Adrenal gland (tissue), 12 donors: ENCODE data around the gene DDX47. TPM values are rescaled to one million over a fixed set of nuclear protein-coding genes. Genes with fewer than 3 reads are reported as not detected.
"Not testable (repeated sequence)": the region's sequence is repeated elsewhere in the genome, so short reads cannot be mapped to it uniquely, and the experiment has no call there.

Experiments
- DNase-seq, 7 donors: peaks; one replicate each; pipeline ENCODE4 v3.0.0-alpha.2; 2019 to 2020
- H3K27ac ChIP-seq, 5 donors: fragments of 200-600 bp; sonication (generic) in 4 of 5; 1 replicate in 3 of 5; 2 replicates in 2 of 5; pipeline versions ENCODE4 v1.5.1 to v1.8.0; 2016 to 2020; ENCODE audit warnings: mild to moderate bottlenecking in 1 of 5
- H3K27me3 ChIP-seq: fragments of 200-600 bp; 2 replicates; pipeline ENCODE4 v1.8.0; 2021
- H3K36me3 ChIP-seq, 2 donors: fragments of 200-600 bp; replicated peaks in 1 of 2; 1 replicate in 1 of 2; 2 replicates in 1 of 2; pipeline versions ENCODE4 v1.5.1 to v1.8.0; 2018 to 2022
- H3K4me1 ChIP-seq, 2 donors: fragments of 200-600 bp; replicated peaks in 1 of 2; 1 replicate in 1 of 2; 2 replicates in 1 of 2; pipeline versions ENCODE4 v1.5.1 to v1.8.0; 2018 to 2021
- H3K4me3 ChIP-seq, 4 donors: fragments of 200-600 bp; sonication (generic) in 3 of 4; one replicate each; pipeline ENCODE4 v1.5.1; 2016 to 2018
- H3K9me3 ChIP-seq, 3 donors: fragments of 200-600 bp; sonication (generic) in 1 of 3; replicated peaks in 1 of 3; 1 replicate in 2 of 3; 2 replicates in 1 of 3; pipeline versions ENCODE4 v1.5.1 to v1.8.0; 2016 to 2021
- POLR2A ChIP-seq, 2 donors: fragments of 450-650 bp; IDR thresholded peaks; one replicate each; pipeline ENCODE4 v1.6.1; 2017; ENCODE audit warnings: antibody characterized with exemption in 2 of 2, mild to moderate bottlenecking in 2 of 2, moderate library complexity in 1 of 2
- WGBS, 4 donors: extraction: QIAGEN DNeasy Blood & Tissue Kit in 2 of 4; methylation state at CpG; one replicate each; pipeline versions ENCODE4 v1.1.5 to v1.1.7; 2013 to 2017; 5-methylcytosine and 5-hydroxymethylcytosine counted together
- intact Hi-C, 2 donors: fragments of 100-400 bp; cut with DNase I; formaldehyde crosslinking; loops; one replicate each; pipeline versions ENCODE4 v1.14.1 to v1.15.0; 2022 to 2023
- polyA plus RNA-seq, 3 donors: library from polyadenylated mRNA; stranded (reverse); fragments of 200-250 nt in 2 of 3; fragments of 350-450 nt in 1 of 3; fragmentation: Illumina TruSeq in 1 of 3; extraction: RNeasy Lipid Tissue Mini Kit (QIAGEN cat#74804) in 1 of 3; gene quantifications; one replicate each; pipeline ENCODE4 v1.2.3, GENCODE V29; 2013 to 2014
- total RNA-seq, 9 donors: library from RNA; depleted of rRNA in 4 of 9; stranded (reverse); fragments of >200 nt in 4 of 9; fragments of 120-200 nt in 1 of 9; fragmentation: NEBNext Ultra II Directional in 1 of 9; extraction: Animal tissue kit (Norgen Biotek cat#: 25700) in 1 of 9; gene quantifications; one replicate each; pipeline versions ENCODE4 v1.1.0 to v1.2.4, GENCODE V29; 2013 to 2023
- TF ChIP-seq, protein P1 (sequence below), 6 experiments: fragments of 450-650 bp in 4 of 6; fragments of 200-600 bp in 2 of 6; sonication (generic) in 1 of 6; IDR thresholded peaks; 1 replicate in 5 of 6; 2 replicates in 1 of 6; pipeline versions ENCODE4 v1.5.1 to v1.8.0; 2016 to 2021; ENCODE audit warnings: antibody characterized with exemption in 6 of 6, mild to moderate bottlenecking in 2 of 6, moderate library complexity in 1 of 6
- donor health status: healthy with polysubstance abuse.
- donor health status: Bipolar disorder and iron deficiency.
- donor health status: DM: yes; HTN: yes; CAD: no.
- donor health status: DM: no; HTN: no; CAD: no.
- donor health status: DM: no; HTN: no; CAD: no.
- donor health status: DM: yes; HTN: yes; CAD: no.

DDX47 gene
- total and polyA plus RNA-seq, 12 donors = 28.8 to 77.3 (median 44.7) TPM

DNA sequence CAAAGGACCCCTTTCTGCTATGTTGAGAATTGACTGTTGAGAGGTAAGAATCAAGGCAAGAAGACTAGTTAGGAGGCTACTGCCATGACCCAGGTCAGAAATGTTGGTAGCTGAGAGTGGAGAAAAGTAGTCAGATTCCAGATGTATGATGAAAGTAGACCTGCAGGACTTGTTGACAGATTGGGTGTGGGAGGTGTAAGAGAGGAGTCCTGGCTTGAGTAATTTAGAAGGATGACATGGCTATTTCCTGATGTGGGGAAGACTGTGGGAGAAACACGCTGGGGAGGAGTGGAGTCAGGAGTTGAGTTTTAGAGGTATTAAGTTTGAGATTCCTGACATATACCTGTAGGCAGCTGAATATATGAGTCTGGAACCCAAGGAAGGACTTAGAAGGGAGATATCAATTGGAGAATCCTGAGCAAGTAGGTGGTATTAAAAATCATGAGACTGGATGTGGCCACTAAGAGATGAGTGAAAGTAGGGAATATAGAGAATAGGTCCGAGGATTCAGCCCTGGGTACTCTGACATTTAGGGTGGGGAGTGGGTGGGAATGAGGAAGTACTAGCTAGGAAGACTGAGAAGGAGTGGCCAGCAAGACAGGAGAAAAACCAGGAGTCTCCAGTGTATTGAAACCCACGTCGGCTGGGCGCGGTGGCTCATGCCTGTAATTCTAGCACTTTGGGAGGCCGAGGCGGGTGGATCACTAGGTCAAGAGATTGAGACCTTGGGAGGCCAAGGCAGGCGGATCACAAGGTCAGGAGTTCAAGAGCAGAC, 12.6 kb upstream of the DDX47 start:
- intact Hi-C loops = no loop called here
- no peak overlapping the region for H3K27ac ChIP-seq
- WGBS, 4 donors = 79 to 82% (median 80%) methylated on average over 9 of the region's 9 CpGs
- H3K27me3 ChIP-seq = no peaks in the 10 kb centered on the region
- no peak for DNase-seq
- H3K4me3 ChIP-seq = no peak overlapping the region
- H3K4me1 ChIP-seq = peaks cover 0 to 9% of the 10 kb centered on the region in 2 donors
- no peaks in the 10 kb centered on the region for H3K36me3 ChIP-seq
- no peaks in the 10 kb centered on the region for H3K9me3 ChIP-seq
- TF ChIP-seq POLR2A (IDR thresholded peaks at IDR 0.05) = no peak
- TF ChIP-seq, protein P1, sequence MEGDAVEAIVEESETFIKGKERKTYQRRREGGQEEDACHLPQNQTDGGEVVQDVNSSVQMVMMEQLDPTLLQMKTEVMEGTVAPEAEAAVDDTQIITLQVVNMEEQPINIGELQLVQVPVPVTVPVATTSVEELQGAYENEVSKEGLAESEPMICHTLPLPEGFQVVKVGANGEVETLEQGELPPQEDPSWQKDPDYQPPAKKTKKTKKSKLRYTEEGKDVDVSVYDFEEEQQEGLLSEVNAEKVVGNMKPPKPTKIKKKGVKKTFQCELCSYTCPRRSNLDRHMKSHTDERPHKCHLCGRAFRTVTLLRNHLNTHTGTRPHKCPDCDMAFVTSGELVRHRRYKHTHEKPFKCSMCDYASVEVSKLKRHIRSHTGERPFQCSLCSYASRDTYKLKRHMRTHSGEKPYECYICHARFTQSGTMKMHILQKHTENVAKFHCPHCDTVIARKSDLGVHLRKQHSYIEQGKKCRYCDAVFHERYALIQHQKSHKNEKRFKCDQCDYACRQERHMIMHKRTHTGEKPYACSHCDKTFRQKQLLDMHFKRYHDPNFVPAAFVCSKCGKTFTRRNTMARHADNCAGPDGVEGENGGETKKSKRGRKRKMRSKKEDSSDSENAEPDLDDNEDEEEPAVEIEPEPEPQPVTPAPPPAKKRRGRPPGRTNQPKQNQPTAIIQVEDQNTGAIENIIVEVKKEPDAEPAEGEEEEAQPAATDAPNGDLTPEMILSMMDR (IDR thresholded peaks at IDR 0.05) = no peak

DNA sequence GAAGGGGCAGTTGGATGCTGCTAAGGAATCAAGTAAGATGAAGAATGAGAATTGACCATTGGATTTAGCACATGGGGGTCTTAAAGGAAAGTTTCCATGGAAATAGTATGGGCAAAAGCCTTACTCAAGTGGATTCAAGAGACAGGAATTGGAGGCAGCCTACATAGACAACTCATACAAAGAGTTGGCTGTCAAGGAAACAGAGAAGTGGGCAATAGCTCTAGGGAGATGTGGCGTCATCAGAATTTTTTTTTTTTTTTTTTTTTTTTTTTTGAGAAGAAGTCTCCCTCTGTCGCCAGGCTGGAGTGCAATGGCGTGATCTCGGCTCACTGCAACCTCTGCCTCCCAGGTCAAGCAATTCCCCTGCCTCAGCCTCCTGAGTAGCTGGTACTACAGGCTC, 11.5 kb upstream of the DDX47 start:
- H3K27ac ChIP-seq, intact Hi-C loops, DNase-seq, H3K4me1 ChIP-seq, H3K36me3 ChIP-seq, H3K9me3 ChIP-seq, H3K27me3 ChIP-seq, H3K4me3 ChIP-seq: not testable (repeated sequence)
- WGBS, 4 donors = 81 to 88% (median 85%) methylated on average over 4 of the region's 4 CpGs

DNA sequence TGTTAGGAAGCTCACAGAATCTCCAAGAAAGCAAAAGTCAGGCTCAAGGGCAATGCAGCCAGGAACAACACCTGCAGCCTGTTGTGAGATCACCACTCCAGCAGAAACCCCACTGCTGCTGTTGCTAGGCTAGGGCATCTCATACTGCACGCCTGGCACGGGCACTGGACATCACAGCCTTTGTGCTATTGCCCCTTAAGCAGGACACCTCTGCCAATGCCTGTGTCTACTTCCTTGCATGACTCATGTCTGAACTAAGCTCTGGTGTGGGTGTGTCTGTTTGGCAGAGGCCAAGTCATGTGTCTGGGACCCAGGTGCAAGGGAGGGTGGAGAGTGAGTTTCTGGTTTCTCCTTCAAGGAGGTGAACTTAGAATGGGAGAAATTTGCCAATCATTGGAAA, 10.0 kb upstream of the DDX47 start:
- H3K27ac ChIP-seq = no peak overlapping the region
- intact Hi-C loops = no loop called here
- peaks cover 0 to 15% of the 10 kb centered on the region in 2 donors for H3K4me1 ChIP-seq
- H3K36me3 ChIP-seq = no peaks in the 10 kb centered on the region
- H3K27me3 ChIP-seq = no peaks in the 10 kb centered on the region
- 16 to 49% (median 44%) methylated on average over 2 of the region's 2 CpGs; no CpG with 5 or more reads in 1 of the 4 donors for WGBS, 4 donors
- H3K9me3 ChIP-seq = no peaks in the 10 kb centered on the region
- no peak overlapping the region for H3K4me3 ChIP-seq
- DNase-seq = peak; percentile 40 to 79 (median 65)
- TF ChIP-seq POLR2A (IDR thresholded peaks at IDR 0.05) = no peak
- TF ChIP-seq, protein P1 (IDR thresholded peaks at IDR 0.05) = no peak

DNA sequence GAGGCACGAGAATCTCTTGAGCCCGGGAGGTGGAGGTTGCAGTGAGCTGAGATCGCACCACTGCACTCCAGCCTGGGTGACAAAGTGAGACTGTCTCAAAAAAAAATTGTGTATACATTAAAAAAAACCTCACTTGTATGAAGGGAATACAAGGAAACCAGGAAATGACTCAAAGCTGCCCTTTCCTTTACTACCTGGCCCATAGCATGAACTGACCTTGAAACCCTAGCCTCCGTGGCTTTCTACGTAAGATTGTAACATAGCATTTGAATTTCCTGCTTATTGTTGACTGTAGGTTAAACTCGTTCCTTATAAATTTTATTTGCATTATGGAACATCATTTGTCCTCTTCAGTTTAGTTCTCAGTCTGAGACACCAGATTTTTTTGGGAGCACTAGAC, 9.1 kb upstream of the DDX47 start:
- TF ChIP-seq POLR2A (IDR thresholded peaks at IDR 0.05) = no peak
- TF ChIP-seq, protein P1 (IDR thresholded peaks at IDR 0.05) = no peak
- WGBS, 4 donors = 59 to 72% (median 68%) methylated on average over 6 of the region's 6 CpGs
- Histone ChIP-seq H3K27ac (no peak overlapping the region), H3K9me3 (no peaks in the 10 kb centered on the region), H3K4me1 (peaks cover 0 to 15% of the 10 kb centered on the region in 2 donors), H3K36me3 (no peaks in the 10 kb centered on the region), H3K27me3 (no peaks in the 10 kb centered on the region), H3K4me3 (no peak overlapping the region)
- intact Hi-C loops = no loop called here
- no peak for DNase-seq

DNA sequence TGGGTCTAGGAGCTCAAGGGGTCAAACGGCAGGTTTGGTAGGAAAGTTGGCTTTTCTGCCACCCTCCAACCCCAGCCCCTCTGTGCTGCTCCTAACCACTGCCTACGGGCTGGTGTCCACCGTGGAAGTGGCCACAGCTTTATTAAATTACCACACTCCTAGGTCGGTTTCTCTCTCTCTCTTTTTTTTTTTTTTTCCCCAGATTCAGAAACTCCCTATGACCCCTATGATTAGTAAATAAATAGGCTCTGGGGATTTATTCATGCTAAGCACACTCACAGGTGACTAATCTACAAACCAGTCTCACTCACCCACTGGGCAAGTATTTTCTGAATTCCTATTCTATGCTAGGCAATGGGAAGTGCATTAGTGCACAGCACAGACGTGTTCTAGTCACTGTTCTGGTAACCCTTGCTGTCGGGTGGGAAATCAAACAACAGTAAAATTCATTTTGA, 8.7 kb upstream of the DDX47 start:
- Histone ChIP-seq H3K36me3 (no peaks in the 10 kb centered on the region), H3K27ac (no peak overlapping the region), H3K9me3 (no peaks in the 10 kb centered on the region), H3K27me3 (no peaks in the 10 kb centered on the region), H3K4me3 (no peak overlapping the region), H3K4me1 (peaks cover 0 to 15% of the 10 kb centered on the region in 2 donors)
- intact Hi-C loops = no loop called here
- TF ChIP-seq, protein P1 (IDR thresholded peaks at IDR 0.05) = no peak
- no peak for TF ChIP-seq POLR2A (IDR thresholded peaks at IDR 0.05)
- DNase-seq = no peak
- 75 to 79% (median 77%) methylated on average over 6 of the region's 6 CpGs for WGBS, 4 donors
